Measurements from ENCODE around the gene ERVW-1. TPM values are rescaled to one million over a fixed set of nuclear protein-coding genes. Genes with fewer than 3 reads are reported as not detected.
"Not testable (repeated sequence)": the region's sequence is repeated elsewhere in the genome, so short reads cannot be mapped to it uniquely, and the experiment has no call there.

Gene ERVW-1
- not detected for total RNA-seq (ENCODE audit: unreplicated experiment)
- long read RNA-seq, result 0 reads

- not testable (repeated sequence) for DNase-seq (ENCODE audit: low spot score); H3K4me3 Mint-ChIP-seq (ENCODE audit: unreplicated experiment); H3K27ac Mint-ChIP-seq (ENCODE audit: unreplicated experiment); H3K9me3 Mint-ChIP-seq (ENCODE audit: unreplicated experiment); H3K36me3 Mint-ChIP-seq (ENCODE audit: low read depth, unreplicated experiment); H3K27me3 Mint-ChIP-seq (ENCODE audit: unreplicated experiment); H3K4me1 Mint-ChIP-seq (ENCODE audit: unreplicated experiment)
These were observed at the start of gene ERVW-1 for GRCh38 chr7:92477681-92478080. ERVW-1 (minus strand) TSS chr7:92477946; CDS start chr7:92470381, 7,565 bp downstream.

- TF ChIP-seq CTCF (IDR thresholded peaks at IDR 0.05; ENCODE audit: unreplicated experiment), result no peak
- no peak for DNase-seq (ENCODE audit: low spot score)
- peaks cover 13% of the 10 kb centered on the region for H3K4me1 Mint-ChIP-seq (ENCODE audit: unreplicated experiment)
- no peaks in the 10 kb centered on the region for H3K27me3 Mint-ChIP-seq (ENCODE audit: unreplicated experiment)
- no peak overlapping the region for H3K27ac Mint-ChIP-seq (ENCODE audit: unreplicated experiment)
- no peak overlapping the region for H3K4me3 Mint-ChIP-seq (ENCODE audit: unreplicated experiment)
- no peaks in the 10 kb centered on the region for H3K36me3 Mint-ChIP-seq (ENCODE audit: low read depth, unreplicated experiment)
- H3K9me3 Mint-ChIP-seq (ENCODE audit: unreplicated experiment), result no peaks in the 10 kb centered on the region
These were observed 45.4 kb upstream of the ERVW-1 start for GRCh38 chr7:92523110-92523509.

- TF ChIP-seq CTCF (IDR thresholded peaks at IDR 0.05; ENCODE audit: unreplicated experiment), result no peak
- Mint-ChIP-seq H3K36me3 (ENCODE audit: low read depth, unreplicated experiment) (peaks cover 9% of the 10 kb centered on the region), H3K4me1 (ENCODE audit: unreplicated experiment) (peaks cover 5% of the 10 kb centered on the region), H3K27ac (ENCODE audit: unreplicated experiment) (no peak overlapping the region), H3K9me3 (ENCODE audit: unreplicated experiment) (no peaks in the 10 kb centered on the region), H3K4me3 (ENCODE audit: unreplicated experiment) (no peak overlapping the region), H3K27me3 (ENCODE audit: unreplicated experiment) (no peaks in the 10 kb centered on the region)
- DNase-seq (ENCODE audit: low spot score), result no peak
These were observed 42.3 kb upstream of the ERVW-1 start for GRCh38 chr7:92520024-92520423.

GRCh38 chr7:92517631-92518030 lies 39.9 kb upstream of the ERVW-1 start:
- TF ChIP-seq CTCF (IDR thresholded peaks at IDR 0.05; ENCODE audit: unreplicated experiment), result no peak
- peaks cover 5% of the 10 kb centered on the region for H3K4me1 Mint-ChIP-seq (ENCODE audit: unreplicated experiment)
- H3K27me3 Mint-ChIP-seq (ENCODE audit: unreplicated experiment), result no peaks in the 10 kb centered on the region
- no peak for DNase-seq (ENCODE audit: low spot score)
- no peaks in the 10 kb centered on the region for H3K9me3 Mint-ChIP-seq (ENCODE audit: unreplicated experiment)
- H3K4me3 Mint-ChIP-seq (ENCODE audit: unreplicated experiment), result no peak overlapping the region
- no peak overlapping the region for H3K27ac Mint-ChIP-seq (ENCODE audit: unreplicated experiment)
- H3K36me3 Mint-ChIP-seq (ENCODE audit: low read depth, unreplicated experiment), result peaks cover 17% of the 10 kb centered on the region

- peaks cover 17% of the 10 kb centered on the region for H3K36me3 Mint-ChIP-seq (ENCODE audit: low read depth, unreplicated experiment)
These were observed 35.6 kb upstream of the ERVW-1 start for GRCh38 chr7:92513167-92513902.

More at GRCh38 chr7:92513167-92513902, 35.6 kb upstream of the ERVW-1 start:
- Mint-ChIP-seq H3K4me3 (ENCODE audit: unreplicated experiment) (no peak overlapping the region), H3K27ac (ENCODE audit: unreplicated experiment) (no peak overlapping the region), H3K9me3 (ENCODE audit: unreplicated experiment) (no peaks in the 10 kb centered on the region), H3K27me3 (ENCODE audit: unreplicated experiment) (no peaks in the 10 kb centered on the region), H3K4me1 (ENCODE audit: unreplicated experiment) (no peaks in the 10 kb centered on the region)
- no peak for DNase-seq (ENCODE audit: low spot score)
- TF ChIP-seq CTCF (IDR thresholded peaks at IDR 0.05; ENCODE audit: unreplicated experiment), result no peak

Data from endothelial cell (in vitro differentiated cells).